Vagina (tissue), 2 donors: ENCODE results near the gene CNOT2.

Experiments used
- POLR2A ChIP-seq, 2 donors: fragments of 450-650 bp; IDR thresholded peaks; one replicate each; pipeline ENCODE4 v1.6.1; 2017; ENCODE audit warnings: antibody characterized with exemption in 2 of 2, mild to moderate bottlenecking in 2 of 2, moderate library complexity in 2 of 2
- POLR2AphosphoS5 ChIP-seq, 2 donors: sonication (generic); formaldehyde crosslinking; IDR thresholded peaks; one replicate each; pipeline ENCODE4 v1.9.0; 2017; ENCODE audit warnings: antibody characterized with exemption in 2 of 2, mild to moderate bottlenecking in 2 of 2, low read depth in 1 of 2; ENCODE audit not compliant: insufficient read depth in 1 of 2
- TF ChIP-seq, protein P1 (sequence below), 3 experiments: fragments of 450-650 bp in 2 of 3; fragments of 200-600 bp in 1 of 3; sonication (generic) in 1 of 3; IDR thresholded peaks; one replicate each; pipeline ENCODE4 v1.5.1; 2017 to 2019; ENCODE audit warnings: antibody characterized with exemption in 3 of 3, mild to moderate bottlenecking in 2 of 3, moderate library complexity in 2 of 3

DNA sequence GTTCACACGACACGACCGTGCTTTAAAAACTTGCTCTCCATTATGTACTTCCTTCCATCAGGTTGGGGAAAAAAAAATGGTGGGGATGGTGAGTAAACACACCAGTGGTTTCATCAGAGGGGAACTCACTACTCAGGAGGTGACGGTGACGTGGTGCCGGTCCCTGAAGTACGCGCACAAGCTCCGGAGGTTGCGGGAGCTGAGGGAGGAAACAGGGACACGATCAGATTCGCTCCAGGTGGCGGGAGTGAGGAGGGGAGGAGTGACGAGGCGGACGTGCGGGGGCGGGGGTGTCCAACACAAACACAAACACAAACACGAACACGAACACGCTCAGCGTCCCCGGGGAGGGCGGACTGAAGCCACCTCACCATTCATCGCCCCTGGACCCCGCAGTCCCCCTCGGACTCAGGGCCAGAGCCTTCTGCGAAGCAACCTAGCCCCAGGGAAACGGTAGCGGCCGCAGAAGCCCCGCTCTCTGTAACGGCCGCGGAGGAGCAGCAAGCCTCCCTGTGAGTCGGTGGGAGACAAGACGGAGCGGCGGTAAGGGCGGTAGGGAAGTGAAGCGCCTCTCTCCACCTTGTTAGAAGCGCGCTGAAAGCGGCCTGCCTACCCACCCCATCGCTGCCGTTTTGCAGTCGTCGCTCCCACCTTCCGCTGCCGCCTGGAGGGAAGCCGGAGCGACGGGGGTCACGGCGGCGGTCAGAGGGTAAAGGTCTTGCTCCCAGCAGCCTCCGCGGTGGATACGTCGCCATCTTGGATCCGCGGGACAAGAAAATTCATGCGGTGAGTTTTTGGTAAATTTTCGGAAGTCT, at the start of gene CNOT2:
- TF ChIP-seq POLR2A (IDR thresholded peaks at IDR 0.05) (peak in 1 of 2 donors; percentile 18), POLR2AphosphoS5 (IDR thresholded peaks at IDR 0.05; ENCODE audit: insufficient read depth in 1 of 2, low read depth in 1 of 2) (peak; percentile 22 to 81)
- TF ChIP-seq, protein P1, sequence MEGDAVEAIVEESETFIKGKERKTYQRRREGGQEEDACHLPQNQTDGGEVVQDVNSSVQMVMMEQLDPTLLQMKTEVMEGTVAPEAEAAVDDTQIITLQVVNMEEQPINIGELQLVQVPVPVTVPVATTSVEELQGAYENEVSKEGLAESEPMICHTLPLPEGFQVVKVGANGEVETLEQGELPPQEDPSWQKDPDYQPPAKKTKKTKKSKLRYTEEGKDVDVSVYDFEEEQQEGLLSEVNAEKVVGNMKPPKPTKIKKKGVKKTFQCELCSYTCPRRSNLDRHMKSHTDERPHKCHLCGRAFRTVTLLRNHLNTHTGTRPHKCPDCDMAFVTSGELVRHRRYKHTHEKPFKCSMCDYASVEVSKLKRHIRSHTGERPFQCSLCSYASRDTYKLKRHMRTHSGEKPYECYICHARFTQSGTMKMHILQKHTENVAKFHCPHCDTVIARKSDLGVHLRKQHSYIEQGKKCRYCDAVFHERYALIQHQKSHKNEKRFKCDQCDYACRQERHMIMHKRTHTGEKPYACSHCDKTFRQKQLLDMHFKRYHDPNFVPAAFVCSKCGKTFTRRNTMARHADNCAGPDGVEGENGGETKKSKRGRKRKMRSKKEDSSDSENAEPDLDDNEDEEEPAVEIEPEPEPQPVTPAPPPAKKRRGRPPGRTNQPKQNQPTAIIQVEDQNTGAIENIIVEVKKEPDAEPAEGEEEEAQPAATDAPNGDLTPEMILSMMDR (IDR thresholded peaks at IDR 0.05) = no peak
